SH-SY5Y (cell line): ENCODE data around the gene MEIOSIN.

Experiments used
- GATA2 ChIP-seq: IDR thresholded peaks from 2 replicates; pipeline ENCODE4 v1.6.1; 2011; ENCODE audit warnings: mild to moderate bottlenecking, low read depth, low read length
- GATA3 ChIP-seq: IDR thresholded peaks from 2 replicates; pipeline ENCODE4 v1.6.1; 2011; ENCODE audit warnings: low read depth, mild to moderate bottlenecking, low read length, moderate library complexity

The MEIOSIN gene

DNA sequence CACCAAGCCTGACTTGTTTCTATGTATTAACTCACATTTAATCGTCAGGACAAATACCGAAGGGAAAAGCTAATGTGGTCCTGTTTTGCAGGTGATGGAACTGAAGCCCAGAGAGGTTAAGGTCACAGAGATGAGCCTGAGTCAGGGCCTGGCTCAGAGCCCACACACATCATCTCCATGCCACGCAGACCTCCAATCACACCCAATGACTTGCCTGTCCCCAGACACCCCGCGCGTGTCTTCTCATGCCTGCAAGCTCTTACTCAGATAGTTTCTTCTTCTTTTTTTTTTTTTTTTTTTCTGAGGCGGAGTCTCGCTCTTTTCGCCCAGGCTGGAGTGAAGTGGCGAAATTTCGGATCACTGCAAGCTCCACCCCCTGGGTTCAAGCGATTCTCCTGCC lies 19.4 kb downstream of the MEIOSIN start:
- TF ChIP-seq GATA3 (no peak), GATA2 (no peak)

DNA sequence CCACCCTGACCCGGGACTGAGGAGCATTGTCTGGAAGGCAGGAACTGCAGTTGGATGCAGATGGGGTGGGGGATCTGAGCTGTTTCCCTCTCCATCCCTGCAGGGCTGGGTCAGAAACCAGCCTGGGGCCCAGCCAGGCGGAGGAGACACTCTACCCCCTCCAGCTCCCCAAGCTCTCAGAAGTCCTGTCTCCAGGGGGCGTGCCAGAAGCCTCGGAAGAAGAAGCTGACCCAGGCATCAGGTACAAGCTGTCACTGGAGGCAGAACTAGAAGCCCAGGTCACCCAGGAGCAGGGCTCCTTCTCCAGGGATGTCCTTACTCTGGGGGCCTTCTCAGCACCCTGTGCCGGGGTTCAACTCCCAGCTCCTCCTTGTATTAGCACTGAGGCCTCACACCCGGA lies 20.3 kb downstream of the MEIOSIN start:
- no peak for TF ChIP-seq GATA2
- no peak for TF ChIP-seq GATA3

DNA sequence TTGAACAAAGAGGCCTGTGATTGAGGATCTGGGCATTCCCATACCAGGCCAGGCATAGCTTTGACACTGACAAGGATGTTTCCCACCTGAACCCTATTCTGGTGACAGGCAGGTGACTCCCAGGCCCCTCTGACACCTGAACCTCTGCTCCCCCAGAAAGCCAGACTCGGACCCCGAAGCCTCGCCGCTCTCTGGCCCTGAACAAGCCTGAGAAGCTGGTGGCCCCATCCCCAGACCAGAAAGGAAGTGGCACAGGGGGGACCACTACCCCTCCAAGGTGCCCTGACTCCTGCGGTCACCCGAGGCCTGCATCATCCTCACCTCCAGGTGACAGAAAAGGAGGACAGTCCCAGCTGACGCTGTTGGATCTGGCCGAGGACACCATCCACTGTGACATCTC lies 21.1 kb downstream of the MEIOSIN start:
- TF ChIP-seq GATA2 (no peak), GATA3 (no peak)

DNA sequence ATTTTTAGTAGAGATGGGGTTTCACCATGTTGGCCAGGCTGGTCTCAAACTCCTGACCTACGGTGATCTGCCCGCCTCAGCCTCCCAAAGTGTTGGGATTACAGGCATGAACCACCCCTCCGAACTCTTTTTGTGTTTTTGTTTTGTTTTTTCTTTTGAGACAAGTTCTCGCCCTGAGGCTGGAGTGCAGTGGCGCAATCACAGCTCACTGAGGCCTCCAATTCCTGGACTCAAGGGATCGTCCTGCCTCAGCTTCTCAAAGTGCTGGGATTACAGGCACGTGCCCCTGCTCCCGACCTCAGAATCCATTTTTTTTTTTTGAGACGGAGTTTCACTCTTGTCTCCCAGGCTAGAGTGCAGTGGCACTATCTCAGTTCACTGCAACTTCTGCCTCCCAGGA lies 24.5 kb downstream of the MEIOSIN start:
- TF ChIP-seq GATA2 (no peak), GATA3 (no peak)

DNA sequence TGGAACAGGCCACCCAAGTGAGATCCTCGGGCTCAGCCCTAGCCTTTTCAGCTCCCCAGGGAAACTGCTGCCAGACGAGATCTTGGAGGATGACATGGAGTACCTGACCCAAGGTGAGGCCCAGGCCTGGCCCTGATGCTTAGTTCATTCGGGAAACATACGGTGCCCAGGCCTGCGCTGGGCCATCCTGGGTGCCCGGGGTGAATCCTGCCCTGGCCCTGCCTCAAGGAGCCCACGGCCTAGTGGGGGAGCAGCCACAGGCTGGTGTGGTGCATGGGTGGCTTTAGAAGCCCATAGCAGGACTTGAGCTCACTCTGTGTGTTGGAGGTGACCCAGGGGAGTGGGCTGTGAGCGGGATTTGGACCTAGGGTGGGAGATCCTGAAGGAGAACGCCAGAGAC lies 25.7 kb downstream of the MEIOSIN start:
- TF ChIP-seq GATA2 (no peak), GATA3 (no peak)

DNA sequence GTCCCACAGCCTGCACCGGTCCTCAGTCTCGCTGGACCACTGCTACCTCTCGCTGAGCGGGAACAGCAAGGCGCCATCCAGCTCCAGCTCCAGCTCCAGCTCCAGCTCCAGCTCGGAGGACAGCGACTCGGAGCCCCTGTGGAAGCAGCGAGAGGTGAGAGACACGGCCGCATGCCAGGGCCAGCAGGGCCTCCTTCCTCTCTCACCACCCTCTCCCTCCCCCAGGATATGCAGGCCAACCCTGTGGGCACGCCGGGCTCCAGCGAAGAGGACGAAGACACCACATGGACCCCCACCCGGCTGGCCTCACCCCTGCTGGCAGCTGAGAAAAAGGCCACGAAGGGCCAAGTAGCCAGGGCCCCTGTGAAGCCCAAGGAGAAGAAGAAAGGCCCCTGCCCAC lies 28.5 kb downstream of the MEIOSIN start:
- TF ChIP-seq GATA2: no peak
- TF ChIP-seq GATA3: no peak

DNA sequence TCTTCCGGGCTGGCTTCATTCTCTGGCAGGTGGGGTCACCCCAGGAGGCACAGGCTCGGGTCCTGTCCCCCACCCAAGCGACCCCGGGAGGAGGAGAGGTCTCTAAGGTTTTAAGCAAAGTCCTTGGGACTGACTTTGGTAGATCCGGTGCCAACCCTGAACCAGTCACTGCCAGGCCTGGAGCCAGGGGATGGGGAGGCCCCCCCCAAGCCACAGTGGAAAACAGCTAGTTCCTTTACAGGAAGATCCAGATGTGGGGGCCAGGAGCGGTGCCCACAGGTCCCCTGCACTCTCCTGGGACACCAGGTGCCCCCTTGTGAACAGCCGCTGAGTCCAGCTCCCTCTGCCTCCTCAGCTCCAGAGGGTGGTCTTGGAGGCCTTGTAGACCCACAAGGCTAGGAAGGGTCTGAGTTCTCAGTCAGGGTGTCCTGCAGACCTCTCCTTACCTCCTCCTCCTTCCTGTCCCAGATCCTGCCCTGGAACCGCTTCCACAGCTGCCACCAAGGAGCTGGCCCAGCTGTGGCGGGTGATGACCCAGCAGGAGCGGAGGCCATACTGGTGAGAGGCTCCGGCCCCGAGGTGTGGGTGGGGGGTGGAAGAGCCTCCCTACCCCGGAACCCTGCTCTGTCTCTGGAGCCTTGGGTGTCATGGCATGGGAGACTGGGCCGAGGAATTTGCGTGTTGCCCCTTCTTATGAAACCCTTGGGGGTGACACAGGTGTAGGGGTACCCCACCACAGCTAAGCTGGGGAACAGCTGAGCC lies 29.8 kb downstream of the MEIOSIN start:
- TF ChIP-seq GATA3: no peak
- no peak for TF ChIP-seq GATA2

DNA sequence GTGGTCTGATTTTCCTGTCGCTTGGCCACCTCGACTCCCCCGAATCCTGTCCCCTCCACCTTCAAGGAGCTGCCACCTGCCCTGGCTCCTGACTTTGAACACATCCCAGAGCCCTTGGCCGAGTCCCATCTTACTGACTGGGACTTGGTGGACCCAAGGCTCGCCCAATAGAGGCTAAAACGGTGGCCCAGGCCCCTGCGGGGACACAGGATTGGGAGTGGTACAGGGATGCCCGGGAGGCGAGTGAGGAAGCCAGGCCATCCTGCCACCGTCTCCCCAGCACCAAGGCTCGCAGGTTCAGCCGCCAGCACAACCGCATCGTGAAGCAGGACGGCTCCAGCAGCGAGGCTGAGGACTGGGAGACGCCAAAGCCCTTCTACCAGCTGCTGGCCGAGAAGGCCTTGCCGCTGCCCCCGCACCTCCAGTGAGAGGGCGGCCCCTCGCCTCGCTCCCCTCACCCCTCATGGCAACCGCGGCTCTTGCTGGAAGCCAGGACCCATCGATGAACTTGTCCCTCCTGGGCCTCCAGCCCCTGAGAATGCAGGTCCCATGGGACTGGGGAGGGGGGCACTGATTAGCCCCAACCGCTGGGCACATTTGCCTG lies 30.6 kb downstream of the MEIOSIN start:
- TF ChIP-seq GATA2 (no peak), GATA3 (no peak)

DNA sequence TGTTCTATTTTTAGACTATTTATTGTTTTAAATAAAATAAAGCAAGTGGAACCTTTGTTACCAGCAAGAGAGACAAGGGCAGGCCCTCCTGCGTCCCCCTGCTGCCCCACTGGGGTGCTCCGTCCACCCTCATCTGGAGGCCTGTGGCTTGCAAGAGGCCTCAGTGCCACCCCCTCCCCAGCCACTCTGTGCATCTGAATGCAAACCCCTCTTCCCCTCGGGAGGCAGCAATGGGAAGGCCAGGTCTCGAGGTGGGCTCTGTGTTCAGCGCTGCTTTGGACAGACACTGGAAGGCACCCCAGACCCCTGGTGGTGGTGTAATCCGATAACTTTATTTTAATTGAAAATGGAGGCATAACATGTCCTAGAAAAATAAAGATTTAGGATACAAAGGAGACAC lies 31.2 kb downstream of the MEIOSIN start:
- TF ChIP-seq GATA2: no peak
- no peak for TF ChIP-seq GATA3

DNA sequence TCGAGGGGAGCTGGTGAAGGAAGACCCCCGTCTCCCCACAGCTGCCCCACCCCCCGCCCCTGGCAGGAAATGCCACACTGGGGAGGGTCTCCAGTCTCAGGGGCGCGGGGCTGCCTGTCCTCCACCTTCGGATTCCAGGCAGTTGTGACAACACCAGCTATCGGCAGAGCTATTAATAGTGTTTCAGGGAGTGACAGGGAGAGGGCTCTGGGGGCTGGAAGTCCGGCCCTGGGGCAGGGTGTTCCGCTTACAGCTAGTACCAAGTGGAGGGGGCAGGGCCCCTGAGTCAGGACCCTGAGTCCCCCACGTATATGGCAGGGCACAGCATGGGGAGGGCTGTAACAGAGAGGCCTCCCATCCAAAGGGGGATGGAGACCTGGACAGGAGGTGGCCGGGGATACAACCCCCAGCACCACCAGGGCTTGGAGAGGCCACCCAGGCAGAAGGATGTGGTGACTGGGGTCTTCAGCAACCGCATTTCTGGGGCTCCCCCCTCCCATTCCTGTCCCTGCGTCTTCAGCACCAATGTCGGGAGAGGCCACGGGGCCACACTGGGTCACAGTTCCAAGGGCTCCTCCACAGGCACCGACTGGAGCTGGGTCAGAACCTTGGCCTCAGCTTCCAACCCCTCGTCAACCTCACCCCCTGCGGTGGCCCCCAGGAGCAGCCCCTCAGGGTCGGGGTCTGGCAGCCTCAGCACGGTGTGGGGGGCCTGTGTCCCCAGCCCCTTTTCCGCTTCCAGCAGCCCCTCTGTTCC lies 31.9 kb downstream of the MEIOSIN start:
- TF ChIP-seq GATA2 (no peak), GATA3 (no peak)

DNA sequence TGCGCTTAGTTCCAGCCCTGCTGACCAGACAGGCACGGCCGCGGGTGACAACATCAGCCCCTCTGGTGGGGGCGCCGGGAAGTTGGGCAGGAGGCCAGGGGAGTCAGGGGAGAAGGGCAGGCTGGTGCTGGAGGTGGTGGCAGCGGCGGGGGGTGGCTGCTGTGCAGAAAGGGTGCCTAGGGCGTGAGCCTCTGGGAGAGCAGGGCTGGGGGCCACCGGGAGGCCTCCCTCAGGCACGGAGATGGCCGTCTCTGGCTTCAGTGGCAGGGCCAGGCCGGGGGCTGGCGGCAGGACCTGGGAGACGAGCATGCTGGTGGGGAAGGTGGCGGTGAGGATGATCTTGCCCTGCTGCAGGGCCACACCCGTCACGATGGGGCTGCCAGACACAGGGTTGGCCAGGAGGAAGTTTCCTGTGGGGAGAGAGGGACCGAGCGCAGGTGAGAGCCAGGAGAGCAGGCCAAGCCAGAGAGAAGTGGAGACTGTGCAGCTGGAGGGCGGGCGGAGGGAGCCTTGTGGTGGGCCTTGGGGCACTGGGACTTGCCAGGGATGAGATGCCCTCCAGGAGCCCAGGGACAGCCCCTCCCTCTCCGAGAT lies 32.6 kb downstream of the MEIOSIN start:
- no peak for TF ChIP-seq GATA3
- no peak for TF ChIP-seq GATA2

DNA sequence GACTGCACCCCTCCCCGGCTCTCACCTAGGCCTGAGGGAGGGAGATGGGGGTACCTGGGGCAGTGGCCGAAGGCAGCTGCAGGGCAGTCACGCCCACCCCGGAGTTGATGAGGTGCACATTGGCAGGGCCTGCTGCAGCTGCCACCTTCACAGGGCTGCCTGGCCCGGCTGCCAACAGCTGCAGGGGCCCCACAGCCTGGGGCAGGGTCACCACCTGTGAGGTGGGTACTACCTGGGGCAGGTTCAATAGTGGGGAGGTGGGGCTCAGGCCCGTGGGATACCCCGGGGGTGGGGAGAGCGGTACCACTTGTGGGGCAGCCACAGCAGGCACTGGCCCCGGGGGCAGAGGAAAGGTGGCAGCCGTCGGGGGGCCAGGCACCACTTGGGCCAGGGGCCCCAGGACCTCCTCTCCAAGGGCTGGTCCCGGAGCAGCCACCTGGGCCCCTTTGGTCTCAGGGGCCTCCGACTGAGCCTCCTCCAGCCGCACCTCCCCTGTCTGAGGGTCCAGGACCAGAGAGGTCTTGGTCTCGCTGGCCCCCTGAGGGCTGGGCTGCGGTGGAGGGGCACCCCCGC lies 33.1 kb downstream of the MEIOSIN start:
- TF ChIP-seq GATA2: no peak

DNA sequence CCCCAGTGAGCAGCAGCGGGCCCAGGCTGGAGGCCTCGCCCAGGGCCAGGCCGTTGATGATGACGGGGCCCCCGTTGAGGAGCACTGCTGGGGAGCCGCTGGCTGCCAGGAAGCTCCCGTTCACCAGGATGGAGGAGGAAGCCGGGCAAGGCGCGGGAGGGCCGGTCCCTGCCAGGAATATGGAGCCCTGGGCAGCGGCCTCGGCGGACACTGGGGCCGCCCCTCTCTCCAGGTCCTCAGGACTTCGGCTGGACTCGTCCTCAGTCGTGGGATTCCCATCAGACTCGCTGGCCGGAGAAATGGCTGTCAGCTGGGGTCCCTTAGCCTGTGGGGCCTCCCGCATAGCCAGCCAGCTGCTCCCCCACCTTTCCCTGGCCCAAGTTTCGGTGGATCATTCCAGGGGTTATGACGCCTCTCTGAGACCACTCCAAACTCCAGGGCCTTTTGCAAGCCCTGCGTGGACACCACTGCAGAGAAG lies 33.7 kb downstream of the MEIOSIN start:
- TF ChIP-seq GATA2 (no peak), GATA3 (no peak)

DNA sequence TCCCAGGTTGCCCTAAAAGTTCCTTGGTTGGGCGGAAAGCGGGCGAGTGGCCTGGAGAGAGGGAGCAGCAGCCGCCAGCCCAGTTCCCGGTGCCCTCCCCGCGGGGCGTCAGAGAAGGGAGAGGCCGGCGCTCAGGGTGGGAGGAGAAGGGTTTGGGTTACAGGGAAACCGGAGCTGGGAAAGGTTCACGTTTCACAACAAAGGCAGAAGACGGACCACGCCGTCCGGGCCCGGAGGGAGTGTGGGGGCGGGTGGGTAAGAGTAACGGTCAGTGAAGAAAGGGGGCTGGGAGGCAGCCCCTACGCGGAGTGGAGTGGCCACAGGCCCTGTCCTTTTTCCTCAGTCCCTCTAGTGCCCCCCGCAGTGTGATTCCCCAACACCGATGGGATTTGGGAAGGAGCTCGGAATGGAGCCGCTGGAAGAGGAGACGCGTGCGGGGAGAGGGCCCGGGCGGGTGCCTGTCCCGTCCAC lies 34.2 kb downstream of the MEIOSIN start:
- TF ChIP-seq GATA2 (no peak), GATA3 (no peak)
